ENCODE measurements around the gene MST1.

The MST1 gene

GRCh38 chr3:49650637-49651036 is 38.6 kb downstream of the MST1 start:
- H3K9ac ChIP-seq (ENCODE audit: low read length) = no peak overlapping the region
- no peaks in the 10 kb centered on the region for H3K4me1 ChIP-seq (ENCODE audit: control insufficient read depth, insufficient read depth, low read length)
- H3K9me3 ChIP-seq (ENCODE audit: control insufficient read depth, low read length) = no peaks in the 10 kb centered on the region
- H3K36me3 ChIP-seq (ENCODE audit: control insufficient read depth, insufficient read depth, low read length, severe bottlenecking) = no peaks in the 10 kb centered on the region
- DNase-seq (ENCODE audit: low read depth) = no peak
- H3K27me3 ChIP-seq (replicated peaks; ENCODE audit: control insufficient read depth, insufficient read depth, low read length) = peaks cover 30% of the 10 kb centered on the region
- no peak overlapping the region for H3K4me3 ChIP-seq (ENCODE audit: low read length)

- no peak overlapping the region for H3K9ac ChIP-seq (ENCODE audit: low read length)
- H3K4me1 ChIP-seq (ENCODE audit: control insufficient read depth, insufficient read depth, low read length) = no peaks in the 10 kb centered on the region
- H3K27me3 ChIP-seq (replicated peaks; ENCODE audit: control insufficient read depth, insufficient read depth, low read length) = peaks cover 26% of the 10 kb centered on the region
- DNase-seq (ENCODE audit: low read depth) = no peak
- H3K9me3 ChIP-seq (ENCODE audit: control insufficient read depth, low read length) = no peaks in the 10 kb centered on the region
- no peaks in the 10 kb centered on the region for H3K36me3 ChIP-seq (ENCODE audit: control insufficient read depth, insufficient read depth, low read length, severe bottlenecking)
- no peak overlapping the region for H3K4me3 ChIP-seq (ENCODE audit: low read length)
Observed at GRCh38 chr3:49650177-49650576, 39.1 kb downstream of the MST1 start.

- no peak for DNase-seq (ENCODE audit: low read depth)
- Histone ChIP-seq H3K9ac (ENCODE audit: low read length) (no peak overlapping the region), H3K9me3 (ENCODE audit: control insufficient read depth, low read length) (no peaks in the 10 kb centered on the region), H3K4me1 (ENCODE audit: control insufficient read depth, insufficient read depth, low read length) (no peaks in the 10 kb centered on the region), H3K27me3 (replicated peaks; ENCODE audit: control insufficient read depth, insufficient read depth, low read length) (peaks cover 25% of the 10 kb centered on the region), H3K36me3 (ENCODE audit: control insufficient read depth, insufficient read depth, low read length, severe bottlenecking) (no peaks in the 10 kb centered on the region), H3K4me3 (ENCODE audit: low read length) (no peak overlapping the region)
Observed at GRCh38 chr3:49649576-49649975, 39.7 kb downstream of the MST1 start.

GRCh38 chr3:49648354-49649019 is 40.8 kb downstream of the MST1 start:
- no peak overlapping the region for H3K4me3 ChIP-seq (ENCODE audit: low read length)
- H3K9me3 ChIP-seq (ENCODE audit: control insufficient read depth, low read length) = no peaks in the 10 kb centered on the region
- H3K4me1 ChIP-seq (ENCODE audit: control insufficient read depth, insufficient read depth, low read length) = no peaks in the 10 kb centered on the region
- no peak for DNase-seq (ENCODE audit: low read depth)
- no peaks in the 10 kb centered on the region for H3K36me3 ChIP-seq (ENCODE audit: control insufficient read depth, insufficient read depth, low read length, severe bottlenecking)
- H3K27me3 ChIP-seq (replicated peaks; ENCODE audit: control insufficient read depth, insufficient read depth, low read length) = peaks cover 27% of the 10 kb centered on the region
- H3K9ac ChIP-seq (ENCODE audit: low read length) = no peak overlapping the region

- Histone ChIP-seq H3K9ac (ENCODE audit: low read length) (no peak overlapping the region), H3K4me1 (ENCODE audit: control insufficient read depth, insufficient read depth, low read length) (no peaks in the 10 kb centered on the region), H3K9me3 (ENCODE audit: control insufficient read depth, low read length) (no peaks in the 10 kb centered on the region), H3K36me3 (ENCODE audit: control insufficient read depth, insufficient read depth, low read length, severe bottlenecking) (no peaks in the 10 kb centered on the region), H3K27me3 (replicated peaks; ENCODE audit: control insufficient read depth, insufficient read depth, low read length) (peaks cover 31% of the 10 kb centered on the region), H3K4me3 (ENCODE audit: low read length) (no peak overlapping the region)
- no peak for DNase-seq (ENCODE audit: low read depth)
Observed at GRCh38 chr3:49647741-49648140, 41.5 kb downstream of the MST1 start.

- no peak overlapping the region for H3K4me3 ChIP-seq (ENCODE audit: low read length)
- peaks cover 26% of the 10 kb centered on the region for H3K27me3 ChIP-seq (replicated peaks; ENCODE audit: control insufficient read depth, insufficient read depth, low read length)
- no peaks in the 10 kb centered on the region for H3K9me3 ChIP-seq (ENCODE audit: control insufficient read depth, low read length)
- no peaks in the 10 kb centered on the region for H3K36me3 ChIP-seq (ENCODE audit: control insufficient read depth, insufficient read depth, low read length, severe bottlenecking)
- no peak overlapping the region for H3K9ac ChIP-seq (ENCODE audit: low read length)
- no peak for DNase-seq (ENCODE audit: low read depth)
- no peaks in the 10 kb centered on the region for H3K4me1 ChIP-seq (ENCODE audit: control insufficient read depth, insufficient read depth, low read length)
Observed at GRCh38 chr3:49646236-49646635, 43.0 kb downstream of the MST1 start.

GRCh38 chr3:49644684-49645083 is 44.6 kb downstream of the MST1 start:
- DNase-seq (ENCODE audit: low read depth) = no peak
- H3K27me3 ChIP-seq (replicated peaks; ENCODE audit: control insufficient read depth, insufficient read depth, low read length) = peaks cover 25% of the 10 kb centered on the region
- H3K9me3 ChIP-seq (ENCODE audit: control insufficient read depth, low read length) = no peaks in the 10 kb centered on the region
- no peak overlapping the region for H3K9ac ChIP-seq (ENCODE audit: low read length)
- H3K36me3 ChIP-seq (ENCODE audit: control insufficient read depth, insufficient read depth, low read length, severe bottlenecking) = no peaks in the 10 kb centered on the region
- H3K4me3 ChIP-seq (ENCODE audit: low read length) = no peak overlapping the region
- no peaks in the 10 kb centered on the region for H3K4me1 ChIP-seq (ENCODE audit: control insufficient read depth, insufficient read depth, low read length)

- Histone ChIP-seq H3K4me3 (ENCODE audit: low read length) (no peak overlapping the region), H3K36me3 (ENCODE audit: control insufficient read depth, insufficient read depth, low read length, severe bottlenecking) (no peaks in the 10 kb centered on the region), H3K27me3 (replicated peaks; ENCODE audit: control insufficient read depth, insufficient read depth, low read length) (peaks cover 18% of the 10 kb centered on the region), H3K9ac (ENCODE audit: low read length) (no peak overlapping the region), H3K9me3 (ENCODE audit: control insufficient read depth, low read length) (no peaks in the 10 kb centered on the region), H3K4me1 (ENCODE audit: control insufficient read depth, insufficient read depth, low read length) (no peaks in the 10 kb centered on the region)
- no peak for DNase-seq (ENCODE audit: low read depth)
Observed at GRCh38 chr3:49642708-49643145, 46.5 kb downstream of the MST1 start.

GRCh38 chr3:49641921-49642707 is 47.2 kb downstream of the MST1 start:
- Histone ChIP-seq H3K36me3 (ENCODE audit: control insufficient read depth, insufficient read depth, low read length, severe bottlenecking) (no peaks in the 10 kb centered on the region), H3K4me3 (ENCODE audit: low read length) (no peak overlapping the region), H3K9me3 (ENCODE audit: control insufficient read depth, low read length) (no peaks in the 10 kb centered on the region), H3K9ac (ENCODE audit: low read length) (no peak overlapping the region), H3K4me1 (ENCODE audit: control insufficient read depth, insufficient read depth, low read length) (no peaks in the 10 kb centered on the region), H3K27me3 (replicated peaks; ENCODE audit: control insufficient read depth, insufficient read depth, low read length) (peaks cover 24% of the 10 kb centered on the region)
- DNase-seq (ENCODE audit: low read depth) = no peak

GRCh38 chr3:49641292-49641691 is 48.0 kb downstream of the MST1 start:
- Histone ChIP-seq H3K4me3 (ENCODE audit: low read length) (no peak overlapping the region), H3K27me3 (replicated peaks; ENCODE audit: control insufficient read depth, insufficient read depth, low read length) (peaks cover 30% of the 10 kb centered on the region), H3K4me1 (ENCODE audit: control insufficient read depth, insufficient read depth, low read length) (no peaks in the 10 kb centered on the region), H3K9me3 (ENCODE audit: control insufficient read depth, low read length) (no peaks in the 10 kb centered on the region), H3K9ac (ENCODE audit: low read length) (no peak overlapping the region), H3K36me3 (ENCODE audit: control insufficient read depth, insufficient read depth, low read length, severe bottlenecking) (no peaks in the 10 kb centered on the region)
- DNase-seq (ENCODE audit: low read depth) = no peak

GRCh38 chr3:49639551-49639950 is 49.7 kb downstream of the MST1 start:
- Histone ChIP-seq H3K4me1 (ENCODE audit: control insufficient read depth, insufficient read depth, low read length) (no peaks in the 10 kb centered on the region), H3K27me3 (replicated peaks; ENCODE audit: control insufficient read depth, insufficient read depth, low read length) (peaks cover 41% of the 10 kb centered on the region), H3K9ac (ENCODE audit: low read length) (no peak overlapping the region), H3K9me3 (ENCODE audit: control insufficient read depth, low read length) (no peaks in the 10 kb centered on the region), H3K36me3 (ENCODE audit: control insufficient read depth, insufficient read depth, low read length, severe bottlenecking) (no peaks in the 10 kb centered on the region), H3K4me3 (ENCODE audit: low read length) (no peak overlapping the region)
- no peak for DNase-seq (ENCODE audit: low read depth)

All from adipocyte (in vitro differentiated cells).